Activated gamma-delta T cell treated with Interleukin-2 at 50 U/mL for 16 hours (primary cell): ENCODE measurements around the gene FNBP1L.
A peak's percentile ranks its signal among the peaks of the same experiment; 100 is the strongest.
"Not testable (repeated sequence)": the region's sequence is repeated elsewhere in the genome, so short reads cannot be mapped to it uniquely, and the experiment has no call there.

Source experiments
- DNase-seq: peaks from one replicate; pipeline ENCODE4 v3.0.0-alpha.2; 2020

Gene FNBP1L

GRCh38 chr1:93575621-93576284 lies 127.8 kb downstream of the FNBP1L start:
- DNase-seq = no peak

GRCh38 chr1:93576346-93576745 lies 128.4 kb downstream of the FNBP1L start:
- DNase-seq = no peak

- DNase-seq = no peak
These were observed 128.8 kb downstream of the FNBP1L start for GRCh38 chr1:93576746-93577145.

GRCh38 chr1:93577536-93578432 lies 129.9 kb downstream of the FNBP1L start:
- DNase-seq = no peak

- DNase-seq = no peak
These were observed 130.5 kb downstream of the FNBP1L start for GRCh38 chr1:93578433-93578830.

GRCh38 chr1:93578911-93579825 lies 131.2 kb downstream of the FNBP1L start:
- no peak for DNase-seq

GRCh38 chr1:93579891-93580290 lies 132.0 kb downstream of the FNBP1L start:
- DNase-seq = no peak

GRCh38 chr1:93581917-93582850 lies 134.3 kb downstream of the FNBP1L start:
- no peak for DNase-seq

GRCh38 chr1:93584261-93585003 lies 136.5 kb downstream of the FNBP1L start:
- DNase-seq = no peak

GRCh38 chr1:93585059-93585966 lies 137.4 kb downstream of the FNBP1L start:
- no peak for DNase-seq

- no peak for DNase-seq
These were observed 139.4 kb downstream of the FNBP1L start for GRCh38 chr1:93587354-93587753.

- DNase-seq = no peak
These were observed 140.3 kb downstream of the FNBP1L start for GRCh38 chr1:93588206-93588605.

- DNase-seq = no peak
These were observed 141.0 kb downstream of the FNBP1L start for GRCh38 chr1:93588955-93589354.

GRCh38 chr1:93591291-93591675 lies 143.4 kb downstream of the FNBP1L start:
- DNase-seq = not testable (repeated sequence)

- DNase-seq = peak; percentile 37
These were observed 144.0 kb downstream of the FNBP1L start for GRCh38 chr1:93591676-93592550.

GRCh38 chr1:93592551-93592949 lies 144.6 kb downstream of the FNBP1L start:
- DNase-seq = no peak

- no peak for DNase-seq
These were observed 146.1 kb downstream of the FNBP1L start for GRCh38 chr1:93593854-93594602.

- DNase-seq = no peak
These were observed 146.6 kb downstream of the FNBP1L start for GRCh38 chr1:93594603-93594880.

- no peak for DNase-seq
These were observed 147.3 kb downstream of the FNBP1L start for GRCh38 chr1:93595266-93595665.
